Suprapubic skin (tissue), 4 donors: ENCODE results near the gene RINL. TPM values are rescaled to one million over a fixed set of nuclear protein-coding genes. Genes with fewer than 3 reads are reported as not detected.

Source experiments
- DNase-seq, 2 donors: peaks; one replicate each; pipeline ENCODE4 v3.0.0-alpha.2; 2019; ENCODE audit warnings: low spot score in 2 of 2
- H3K27ac ChIP-seq: fragments of 200-600 bp; sonication (generic); one replicate; pipeline ENCODE4 v1.5.1; 2019
- H3K27me3 ChIP-seq: fragments of 200-600 bp; sonication (generic); one replicate; pipeline ENCODE4 v1.5.1; 2019
- H3K36me3 ChIP-seq: fragments of 200-600 bp; sonication (generic); one replicate; pipeline ENCODE4 v1.5.1; 2019
- H3K4me1 ChIP-seq: fragments of 200-600 bp; sonication (generic); one replicate; pipeline ENCODE4 v1.5.1; 2019
- H3K4me3 ChIP-seq: fragments of 200-600 bp; sonication (generic); one replicate; pipeline ENCODE4 v1.5.1; 2019; ENCODE audit warnings: mild to moderate bottlenecking
- H3K9me3 ChIP-seq: fragments of 200-600 bp; sonication (generic); one replicate; pipeline ENCODE4 v1.5.1; 2019
- EP300 ChIP-seq: sonication (generic); formaldehyde crosslinking; IDR thresholded peaks from one replicate; pipeline ENCODE4 v1.6.1; 2017; ENCODE audit warnings: antibody characterized with exemption
- POLR2A ChIP-seq, 2 donors: fragments of 450-650 bp; IDR thresholded peaks; one replicate each; pipeline ENCODE4 v1.6.1; 2017; ENCODE audit warnings: antibody characterized with exemption in 2 of 2, mild to moderate bottlenecking in 2 of 2, moderate library complexity in 2 of 2
- POLR2AphosphoS5 ChIP-seq, 3 donors: sonication (generic); formaldehyde crosslinking; IDR thresholded peaks; one replicate each; pipeline ENCODE4 v1.6.1; 2017; ENCODE audit warnings: antibody characterized with exemption in 3 of 3
- WGBS: methylation state at CpG from one replicate; pipeline ENCODE4 v1.1.5; 2018; 5-methylcytosine and 5-hydroxymethylcytosine counted together
- total RNA-seq, 4 donors: library from RNA; depleted of rRNA; stranded (reverse); fragments of >200 nt; gene quantifications; one replicate each; pipeline ENCODE4 v1.1.0, GENCODE V29; 2016
- TF ChIP-seq, protein P1 (sequence below), 2 donors: fragments of 200-600 bp in 1 of 2; fragments of 450-650 bp in 1 of 2; sonication (generic) in 1 of 2; IDR thresholded peaks; one replicate each; pipeline ENCODE4 v1.5.1; 2016 to 2019; ENCODE audit warnings: antibody characterized with exemption in 2 of 2, mild to moderate bottlenecking in 1 of 2, moderate library complexity in 1 of 2

RINL gene
- total RNA-seq, 4 donors from 2014 or later, result 5.1 to 17.2 (median 9.2) TPM

DNA sequence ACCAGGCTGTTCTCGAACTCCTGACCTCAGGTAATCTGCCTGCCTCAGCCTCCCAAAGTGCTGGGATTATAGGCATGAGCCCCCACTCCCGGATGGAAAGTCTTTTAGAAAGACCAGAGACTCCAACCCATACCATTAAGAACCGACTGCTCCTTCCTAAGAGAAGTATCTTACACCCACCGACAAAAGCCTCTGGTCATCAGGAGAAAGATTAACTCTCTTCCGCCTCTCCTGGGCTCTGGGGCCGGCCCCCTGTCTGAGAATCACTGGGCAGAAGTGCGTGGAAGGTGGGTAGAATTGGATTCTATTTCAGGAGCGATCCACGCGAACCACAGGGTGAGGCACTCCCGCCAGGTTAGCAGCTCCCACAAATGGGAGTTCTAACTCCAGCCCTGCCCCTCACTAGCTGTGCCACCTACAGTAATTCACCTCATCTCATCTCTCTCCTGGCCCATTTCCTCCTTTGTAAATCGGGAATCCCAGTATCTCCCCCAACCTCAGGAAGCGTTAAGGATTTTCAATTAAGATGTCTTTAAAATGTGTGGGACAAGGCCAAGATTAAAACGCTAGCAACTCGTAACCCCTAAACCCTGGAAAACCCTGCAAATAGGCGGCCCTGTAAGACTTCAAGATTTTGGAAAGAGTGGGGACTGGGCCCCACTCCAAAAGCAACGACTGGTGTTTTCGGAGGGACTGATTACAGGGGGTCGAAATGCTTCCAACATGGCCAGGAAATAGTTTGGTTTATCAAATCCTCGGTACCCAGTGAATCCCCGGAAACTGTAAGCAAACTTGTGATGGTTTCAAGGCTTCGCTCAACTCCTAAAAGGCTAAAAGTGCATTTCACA lies 29.6 kb downstream of the RINL start:
- WGBS, result 18% methylated on average over 18 of the region's 22 CpGs

DNA sequence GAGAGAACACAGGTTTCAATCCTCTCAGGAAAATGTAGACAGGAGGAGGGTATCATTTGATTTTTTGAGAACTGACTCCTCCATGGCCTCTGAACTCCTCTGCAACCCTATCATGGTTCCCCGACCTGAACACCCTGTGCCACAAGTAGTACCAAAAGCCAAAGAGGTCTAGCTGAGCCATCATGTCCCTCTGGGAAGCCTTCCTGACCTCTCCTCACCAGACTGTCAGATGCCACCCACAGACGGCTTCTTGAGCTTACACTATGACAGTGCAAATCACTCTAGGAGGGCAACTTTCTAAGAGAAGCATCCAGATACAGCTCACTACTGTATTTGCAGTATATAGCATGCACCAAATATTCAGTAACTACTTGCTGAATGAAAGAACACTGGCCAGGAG lies 32.0 kb downstream of the RINL start:
- Histone ChIP-seq H3K36me3 (peaks cover 68% of the 10 kb centered on the region), H3K27me3 (no peaks in the 10 kb centered on the region), H3K9me3 (no peaks in the 10 kb centered on the region), H3K4me3 (no peak overlapping the region), H3K27ac (no peak overlapping the region), H3K4me1 (peaks cover 56% of the 10 kb centered on the region)
- TF ChIP-seq POLR2AphosphoS5 (IDR thresholded peaks at IDR 0.05) (no peak), EP300 (no peak), POLR2A (IDR thresholded peaks at IDR 0.05) (no peak)
- TF ChIP-seq, protein P1, sequence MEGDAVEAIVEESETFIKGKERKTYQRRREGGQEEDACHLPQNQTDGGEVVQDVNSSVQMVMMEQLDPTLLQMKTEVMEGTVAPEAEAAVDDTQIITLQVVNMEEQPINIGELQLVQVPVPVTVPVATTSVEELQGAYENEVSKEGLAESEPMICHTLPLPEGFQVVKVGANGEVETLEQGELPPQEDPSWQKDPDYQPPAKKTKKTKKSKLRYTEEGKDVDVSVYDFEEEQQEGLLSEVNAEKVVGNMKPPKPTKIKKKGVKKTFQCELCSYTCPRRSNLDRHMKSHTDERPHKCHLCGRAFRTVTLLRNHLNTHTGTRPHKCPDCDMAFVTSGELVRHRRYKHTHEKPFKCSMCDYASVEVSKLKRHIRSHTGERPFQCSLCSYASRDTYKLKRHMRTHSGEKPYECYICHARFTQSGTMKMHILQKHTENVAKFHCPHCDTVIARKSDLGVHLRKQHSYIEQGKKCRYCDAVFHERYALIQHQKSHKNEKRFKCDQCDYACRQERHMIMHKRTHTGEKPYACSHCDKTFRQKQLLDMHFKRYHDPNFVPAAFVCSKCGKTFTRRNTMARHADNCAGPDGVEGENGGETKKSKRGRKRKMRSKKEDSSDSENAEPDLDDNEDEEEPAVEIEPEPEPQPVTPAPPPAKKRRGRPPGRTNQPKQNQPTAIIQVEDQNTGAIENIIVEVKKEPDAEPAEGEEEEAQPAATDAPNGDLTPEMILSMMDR (IDR thresholded peaks at IDR 0.05), result no peak
- no peak for DNase-seq
- WGBS, result 77% methylated on average over 2 of the region's 2 CpGs

More for the DNA sequence above, 29.6 kb downstream of the RINL start:
- H3K27me3 ChIP-seq, result no peaks in the 10 kb centered on the region
- no peak for DNase-seq
- H3K9me3 ChIP-seq, result no peaks in the 10 kb centered on the region
- peak overlapping the region; percentile 99 for H3K27ac ChIP-seq
- H3K36me3 ChIP-seq, result peaks cover 43% of the 10 kb centered on the region
- TF ChIP-seq EP300 (no peak), POLR2AphosphoS5 (IDR thresholded peaks at IDR 0.05) (no peak), POLR2A (IDR thresholded peaks at IDR 0.05) (no peak)
- TF ChIP-seq, protein P1 (IDR thresholded peaks at IDR 0.05), result no peak
- peak overlapping the region; percentile 66 for H3K4me3 ChIP-seq
- H3K4me1 ChIP-seq, result peaks cover 60% of the 10 kb centered on the region

DNA sequence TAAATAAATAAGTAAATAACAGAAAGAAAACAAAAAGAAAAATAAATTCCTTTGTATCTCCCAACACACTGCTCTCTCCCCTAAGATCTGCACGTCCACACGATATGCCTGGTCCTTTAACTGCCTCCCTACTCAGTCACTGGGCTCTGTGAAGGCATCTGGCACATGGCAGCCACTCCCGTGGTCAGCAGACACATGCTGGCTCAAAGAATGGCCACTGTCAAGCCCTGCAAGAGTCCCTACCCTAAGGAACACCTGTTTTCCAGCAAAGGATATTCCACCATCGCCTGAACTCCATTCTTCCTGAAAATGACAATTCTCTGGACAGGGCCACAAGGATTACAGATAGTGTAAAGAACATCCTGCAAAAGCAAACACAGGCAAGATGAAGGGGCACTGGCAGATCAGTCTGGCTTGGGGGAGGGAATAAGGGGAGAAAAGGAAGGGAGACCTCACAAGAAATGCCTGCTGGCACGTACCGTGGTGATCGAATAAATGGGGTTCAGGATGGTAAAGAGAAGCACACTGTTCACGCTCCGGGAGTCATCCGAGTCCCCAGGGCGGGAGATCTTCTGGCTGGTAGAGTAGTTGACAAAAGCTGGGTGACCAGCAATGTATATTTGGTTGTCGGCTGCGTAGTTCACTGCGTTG lies 32.6 kb downstream of the RINL start:
- 88% methylated on average over 14 of the region's 14 CpGs for WGBS
- H3K27me3 ChIP-seq, result no peaks in the 10 kb centered on the region
- H3K4me1 ChIP-seq, result peaks cover 55% of the 10 kb centered on the region
- H3K9me3 ChIP-seq, result no peaks in the 10 kb centered on the region
- no peak overlapping the region for H3K27ac ChIP-seq
- no peak overlapping the region for H3K4me3 ChIP-seq
- no peak for DNase-seq
- H3K36me3 ChIP-seq, result peaks cover 74% of the 10 kb centered on the region
- TF ChIP-seq EP300 (no peak), POLR2A (IDR thresholded peaks at IDR 0.05) (no peak), POLR2AphosphoS5 (IDR thresholded peaks at IDR 0.05) (no peak)
- TF ChIP-seq, protein P1 (IDR thresholded peaks at IDR 0.05), result no peak

DNA sequence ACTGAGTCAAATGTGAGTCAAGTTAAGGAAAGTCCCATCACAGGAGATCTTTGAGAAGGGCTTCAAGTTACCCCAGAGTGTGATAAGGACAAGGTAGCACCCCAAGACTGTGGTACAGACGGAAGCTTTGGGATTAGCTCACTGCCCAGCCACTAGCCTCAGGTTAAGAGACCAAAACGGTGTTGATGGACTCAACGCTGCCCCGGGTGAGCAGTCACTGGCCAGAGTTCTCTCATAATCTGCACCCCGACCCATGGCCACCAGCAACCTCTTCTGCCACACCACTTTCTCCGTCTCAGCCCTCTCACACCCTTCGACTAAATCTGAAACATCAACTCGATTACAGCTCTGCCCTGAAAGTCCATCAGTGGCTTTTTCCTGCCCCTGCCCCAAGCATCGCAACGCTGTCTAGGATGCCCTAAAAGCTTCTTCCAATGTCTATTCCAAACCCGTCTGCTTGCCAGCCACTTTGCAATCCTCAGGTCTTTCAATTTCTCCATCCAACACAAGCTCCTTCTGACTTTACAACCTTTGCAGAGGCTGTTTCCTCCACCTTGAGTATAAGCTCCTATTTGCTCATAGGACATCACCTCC lies 33.9 kb downstream of the RINL start:
- H3K27me3 ChIP-seq, result no peaks in the 10 kb centered on the region
- WGBS, result 92% methylated on average over 11 of the region's 11 CpGs
- H3K9me3 ChIP-seq, result no peaks in the 10 kb centered on the region
- TF ChIP-seq POLR2AphosphoS5 (IDR thresholded peaks at IDR 0.05), result no peak
- TF ChIP-seq, protein P1 (IDR thresholded peaks at IDR 0.05), result no peak
- no peak for TF ChIP-seq POLR2A (IDR thresholded peaks at IDR 0.05)
- TF ChIP-seq EP300, result no peak
- peaks cover 87% of the 10 kb centered on the region for H3K36me3 ChIP-seq
- peaks cover 68% of the 10 kb centered on the region for H3K4me1 ChIP-seq
- H3K27ac ChIP-seq, result no peak overlapping the region
- DNase-seq, result no peak
- no peak overlapping the region for H3K4me3 ChIP-seq
